Mesothelial cell of epicardium (in vitro differentiated cells): ENCODE results near the gene TATDN3. TPM values are rescaled to one million over a fixed set of nuclear protein-coding genes. Genes with fewer than 3 reads are reported as not detected.

Experiments used
- DNase-seq, 2 experiments: peaks; one replicate each; pipeline ENCODE4 v3.0.0; 2021; ENCODE audit warnings: low spot score in 2 of 2; ENCODE audit not compliant: unreplicated experiment in 2 of 2
- H3K27ac Mint-ChIP-seq: 2 replicates; pipeline ENCODE4 v1.8.0; 2021; ENCODE audit warnings: mixed read lengths
- H3K27me3 Mint-ChIP-seq: 2 replicates; pipeline ENCODE4 v1.8.0; 2021; ENCODE audit warnings: low read depth, mixed read lengths
- H3K36me3 Mint-ChIP-seq: 2 replicates; pipeline ENCODE4 v1.8.0; 2021; ENCODE audit warnings: mixed read lengths
- H3K4me1 Mint-ChIP-seq: 2 replicates; pipeline ENCODE4 v1.8.0; 2021; ENCODE audit warnings: mixed read lengths
- H3K4me3 Mint-ChIP-seq: 2 replicates; pipeline ENCODE4 v1.8.0; 2021; ENCODE audit warnings: mild to moderate bottlenecking, moderate library complexity, mixed read lengths
- H3K9me3 Mint-ChIP-seq: 2 replicates; pipeline ENCODE4 v1.8.0; 2021; ENCODE audit warnings: mixed read lengths
- CTCF ChIP-seq: fragments of 200-600 bp; sonication (generic); IDR thresholded peaks from one replicate; pipeline ENCODE4 v1.5.0; 2021; ENCODE audit warnings: antibody characterized with exemption; ENCODE audit not compliant: unreplicated experiment
- total RNA-seq: library from RNA; stranded (reverse); gene quantifications from 3 replicates; pipeline ENCODE4 v1.2.1, GENCODE V29; 2021

Gene TATDN3
- total RNA-seq, 1 donor from 2014 or later, result 11.3 TPM

GRCh38 chr1:212769459-212770167 is 22.1 kb upstream of the TATDN3 start:
- Mint-ChIP-seq H3K9me3 (peaks cover 58% of the 10 kb centered on the region), H3K27ac (no peak overlapping the region), H3K36me3 (peaks cover 78% of the 10 kb centered on the region), H3K4me3 (no peak overlapping the region), H3K27me3 (no peaks in the 10 kb centered on the region), H3K4me1 (no peaks in the 10 kb centered on the region)
- DNase-seq, result no peak
- TF ChIP-seq CTCF, result no peak

DNA sequence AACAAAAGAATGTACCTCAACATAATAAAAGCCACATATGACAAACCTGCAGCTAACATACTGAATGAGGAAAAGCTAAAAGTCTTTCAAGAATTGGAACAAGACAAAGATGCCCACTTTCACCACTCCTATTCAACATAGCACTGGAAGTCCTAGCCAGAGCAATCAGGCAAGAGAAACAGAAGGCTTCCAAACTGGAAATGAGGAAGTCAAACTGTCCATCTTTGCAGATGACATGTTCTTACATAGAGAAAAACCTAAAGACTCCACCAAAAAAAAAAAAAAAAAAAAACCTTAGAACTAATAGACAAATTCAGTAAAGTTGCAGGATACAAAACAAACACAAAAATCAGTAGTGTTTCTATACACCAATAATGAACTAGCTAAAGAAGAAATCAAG is 20.4 kb upstream of the TATDN3 start:
- no peak overlapping the region for H3K27ac Mint-ChIP-seq

GRCh38 chr1:212773011-212773410 is 18.7 kb upstream of the TATDN3 start:
- H3K4me3 Mint-ChIP-seq, result no peak overlapping the region
- peaks cover 73% of the 10 kb centered on the region for H3K36me3 Mint-ChIP-seq
- H3K9me3 Mint-ChIP-seq, result peaks cover 45% of the 10 kb centered on the region
- no peak for DNase-seq
- H3K27ac Mint-ChIP-seq, result no peak overlapping the region
- no peaks in the 10 kb centered on the region for H3K4me1 Mint-ChIP-seq
- no peak for TF ChIP-seq CTCF
- H3K27me3 Mint-ChIP-seq, result no peaks in the 10 kb centered on the region

More for the DNA sequence above, 20.4 kb upstream of the TATDN3 start:
- Mint-ChIP-seq H3K4me1 (no peaks in the 10 kb centered on the region), H3K27me3 (no peaks in the 10 kb centered on the region), H3K9me3 (peaks cover 54% of the 10 kb centered on the region), H3K4me3 (no peak overlapping the region), H3K36me3 (peaks cover 76% of the 10 kb centered on the region)
- DNase-seq, result no peak
- no peak for TF ChIP-seq CTCF

DNA sequence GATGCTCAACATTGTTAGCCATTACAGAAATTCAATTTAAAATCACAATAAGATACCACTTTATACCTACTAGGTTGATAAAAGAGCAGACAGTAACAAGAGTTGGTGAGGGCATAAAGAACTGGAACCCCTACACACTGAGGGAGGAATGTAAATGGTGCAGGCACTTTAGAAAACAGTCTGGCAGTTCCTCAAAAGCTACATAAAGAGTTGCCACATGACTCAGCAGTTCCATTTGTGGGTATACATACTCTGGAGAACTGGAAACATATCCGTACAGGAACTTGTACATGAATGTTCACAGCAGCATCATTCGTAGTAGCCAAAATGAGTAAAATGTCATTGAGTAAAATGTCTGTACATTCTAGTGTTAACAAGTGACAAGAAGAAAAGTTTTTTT is 17.1 kb upstream of the TATDN3 start:
- H3K4me3 Mint-ChIP-seq, result no peak overlapping the region
- no peaks in the 10 kb centered on the region for H3K4me1 Mint-ChIP-seq
- peaks cover 64% of the 10 kb centered on the region for H3K36me3 Mint-ChIP-seq
- no peak for DNase-seq
- H3K27me3 Mint-ChIP-seq, result no peaks in the 10 kb centered on the region
- H3K27ac Mint-ChIP-seq, result no peak overlapping the region
- TF ChIP-seq CTCF, result no peak
- H3K9me3 Mint-ChIP-seq, result peaks cover 31% of the 10 kb centered on the region

- H3K4me1 Mint-ChIP-seq, result no peaks in the 10 kb centered on the region
- no peak for TF ChIP-seq CTCF
- no peak overlapping the region for H3K4me3 Mint-ChIP-seq
- no peak overlapping the region for H3K27ac Mint-ChIP-seq
- DNase-seq, result no peak
- H3K27me3 Mint-ChIP-seq, result no peaks in the 10 kb centered on the region
- H3K36me3 Mint-ChIP-seq, result peaks cover 58% of the 10 kb centered on the region
- peaks cover 25% of the 10 kb centered on the region for H3K9me3 Mint-ChIP-seq
These were observed 16.5 kb upstream of the TATDN3 start for GRCh38 chr1:212775241-212775640.
